ENCODE data around the gene FBXO17.

FBXO17 gene

DNA sequence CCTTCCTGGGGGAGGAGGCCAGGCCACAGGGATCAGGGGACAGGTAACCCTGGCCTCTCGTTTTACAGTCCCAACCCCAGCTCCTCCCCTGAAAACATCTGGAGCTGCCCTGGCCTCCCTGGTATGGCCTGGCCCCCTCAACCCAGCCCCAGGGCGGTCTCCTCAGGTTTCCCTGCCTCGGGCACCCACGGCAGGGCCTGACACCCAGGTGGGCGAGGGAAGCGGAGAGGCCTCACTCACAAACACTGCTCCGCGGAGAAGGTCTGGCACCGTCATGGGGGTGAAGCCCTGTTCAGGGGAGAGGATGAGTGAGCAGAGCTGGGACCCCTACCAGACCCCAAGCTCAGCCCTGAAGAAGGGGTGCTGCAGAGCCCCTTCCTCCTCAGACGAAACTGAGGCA lies 57.0 kb downstream of the FBXO17 start:
- Mint-ChIP-seq H3K4me3 (no peak overlapping the region), H3K27ac (no peak overlapping the region), H3K4me1 (no peaks in the 10 kb centered on the region), H3K27me3 (no peaks in the 10 kb centered on the region), H3K9me3 (no peaks in the 10 kb centered on the region)
- DNase-seq (no peak), ATAC-seq (no peak)

GRCh38 chr19:38917921-38918491 lies 57.5 kb downstream of the FBXO17 start:
- ATAC-seq, result no peak
- no peak overlapping the region for H3K4me3 Mint-ChIP-seq
- peaks cover 3% of the 10 kb centered on the region for H3K4me1 Mint-ChIP-seq
- H3K27ac Mint-ChIP-seq, result peak overlapping the region in 1 of 2 donors; percentile 39
- DNase-seq, result no peak
- H3K9me3 Mint-ChIP-seq, result no peaks in the 10 kb centered on the region
- H3K27me3 Mint-ChIP-seq, result no peaks in the 10 kb centered on the region

GRCh38 chr19:38917516-38917915 lies 58.0 kb downstream of the FBXO17 start:
- H3K4me1 Mint-ChIP-seq, result peaks cover 8% of the 10 kb centered on the region
- no peak overlapping the region for H3K27ac Mint-ChIP-seq
- no peaks in the 10 kb centered on the region for H3K9me3 Mint-ChIP-seq
- H3K27me3 Mint-ChIP-seq, result no peaks in the 10 kb centered on the region
- H3K4me3 Mint-ChIP-seq, result no peak overlapping the region
- no peak for ATAC-seq
- no peak for DNase-seq

- H3K27me3 Mint-ChIP-seq, result no peaks in the 10 kb centered on the region
- DNase-seq (no peak), ATAC-seq (no peak)
- peak overlapping the region in 1 of 2 donors; percentile 23 for H3K27ac Mint-ChIP-seq
- peaks cover 12% of the 10 kb centered on the region for H3K4me1 Mint-ChIP-seq
- no peak overlapping the region for H3K4me3 Mint-ChIP-seq
- no peaks in the 10 kb centered on the region for H3K9me3 Mint-ChIP-seq
These were observed 59.9 kb downstream of the FBXO17 start for GRCh38 chr19:38915329-38916321.

DNA sequence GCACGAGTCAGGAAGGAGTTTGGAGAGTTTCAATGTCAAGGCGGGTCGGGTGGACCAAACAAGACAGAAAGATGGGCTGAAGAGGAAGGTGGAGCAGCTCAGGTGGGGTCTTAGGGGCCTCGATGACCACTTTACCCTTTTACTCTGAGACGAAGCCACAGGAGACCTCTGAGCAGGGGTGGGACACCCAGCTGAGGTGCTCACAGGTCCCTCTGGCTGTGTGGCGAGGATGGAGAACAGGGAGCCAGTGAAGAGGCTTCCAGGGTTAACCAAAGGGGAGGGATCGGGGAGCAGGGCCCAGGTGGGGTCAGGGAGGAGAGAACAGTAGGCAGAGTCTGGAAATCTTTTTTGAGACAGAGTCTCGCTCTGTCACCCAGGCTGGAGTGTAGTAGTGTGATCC lies 61.6 kb downstream of the FBXO17 start:
- ATAC-seq (no peak), DNase-seq (no peak)
- no peaks in the 10 kb centered on the region for H3K9me3 Mint-ChIP-seq
- peak overlapping the region; percentile 35 to 55 for H3K27ac Mint-ChIP-seq
- no peaks in the 10 kb centered on the region for H3K27me3 Mint-ChIP-seq
- H3K4me1 Mint-ChIP-seq, result peaks cover 17% of the 10 kb centered on the region
- H3K4me3 Mint-ChIP-seq, result no peak overlapping the region

GRCh38 chr19:38912600-38913514 lies 62.7 kb downstream of the FBXO17 start:
- H3K27ac Mint-ChIP-seq, result peak overlapping the region in 1 of 2 donors; percentile 42
- H3K4me1 Mint-ChIP-seq, result peaks cover 28% of the 10 kb centered on the region
- DNase-seq (no peak), ATAC-seq (no peak)
- no peak overlapping the region for H3K4me3 Mint-ChIP-seq
- no peaks in the 10 kb centered on the region for H3K9me3 Mint-ChIP-seq
- H3K27me3 Mint-ChIP-seq, result no peaks in the 10 kb centered on the region

- Mint-ChIP-seq H3K4me3 (no peak overlapping the region), H3K27ac (no peak overlapping the region), H3K9me3 (no peaks in the 10 kb centered on the region), H3K27me3 (no peaks in the 10 kb centered on the region), H3K4me1 (peaks cover 35% of the 10 kb centered on the region)
- ATAC-seq (peak; percentile 41), DNase-seq (no peak)
These were observed 64.0 kb downstream of the FBXO17 start for GRCh38 chr19:38911388-38912001.

DNA sequence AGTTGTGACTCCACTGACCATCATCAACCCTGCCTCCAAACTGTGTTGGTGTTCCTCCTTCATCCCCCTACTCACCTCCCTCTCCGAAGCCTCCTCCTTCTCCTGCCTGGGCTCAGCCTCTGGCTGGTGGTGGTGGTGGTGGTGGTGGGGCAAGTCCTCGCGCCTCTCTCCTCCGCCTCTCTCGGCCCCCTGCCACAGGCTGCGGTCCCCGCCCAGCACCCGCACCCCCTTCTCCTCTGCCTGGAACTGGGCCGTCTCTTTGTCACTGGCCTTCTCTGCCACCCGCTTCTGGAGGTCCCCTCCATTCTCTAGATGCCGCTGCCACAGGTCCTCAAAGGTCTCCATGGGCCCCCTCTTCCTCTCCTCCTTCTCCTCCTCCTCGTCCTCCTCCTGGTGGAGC lies 65.1 kb downstream of the FBXO17 start:
- no peaks in the 10 kb centered on the region for H3K9me3 Mint-ChIP-seq
- ATAC-seq, result no peak
- no peak for DNase-seq
- H3K4me3 Mint-ChIP-seq, result no peak overlapping the region
- peaks cover 35% of the 10 kb centered on the region for H3K4me1 Mint-ChIP-seq
- H3K27ac Mint-ChIP-seq, result no peak overlapping the region
- no peaks in the 10 kb centered on the region for H3K27me3 Mint-ChIP-seq

- no peaks in the 10 kb centered on the region for H3K9me3 Mint-ChIP-seq
- H3K4me1 Mint-ChIP-seq, result peaks cover 42% of the 10 kb centered on the region
- ATAC-seq (peak; percentile 22), DNase-seq (no peak)
- no peaks in the 10 kb centered on the region for H3K27me3 Mint-ChIP-seq
- peak overlapping the region in 1 of 2 donors; percentile 10 for H3K4me3 Mint-ChIP-seq
- H3K27ac Mint-ChIP-seq, result peak overlapping the region in 1 of 2 donors; percentile 88
These were observed 66.6 kb downstream of the FBXO17 start for GRCh38 chr19:38908911-38909310.

- no peaks in the 10 kb centered on the region for H3K27me3 Mint-ChIP-seq
- H3K4me3 Mint-ChIP-seq, result no peak overlapping the region
- peaks cover 35% of the 10 kb centered on the region for H3K4me1 Mint-ChIP-seq
- H3K27ac Mint-ChIP-seq, result peak overlapping the region in 1 of 2 donors; percentile 72
- DNase-seq (no peak), ATAC-seq (no peak)
- no peaks in the 10 kb centered on the region for H3K9me3 Mint-ChIP-seq
These were observed 67.9 kb downstream of the FBXO17 start for GRCh38 chr19:38907670-38908069.

GRCh38 chr19:38907227-38907626 lies 68.3 kb downstream of the FBXO17 start:
- H3K4me1 Mint-ChIP-seq, result peaks cover 31% of the 10 kb centered on the region
- no peaks in the 10 kb centered on the region for H3K27me3 Mint-ChIP-seq
- ATAC-seq (no peak), DNase-seq (no peak)
- no peak overlapping the region for H3K4me3 Mint-ChIP-seq
- H3K27ac Mint-ChIP-seq, result no peak overlapping the region
- no peaks in the 10 kb centered on the region for H3K9me3 Mint-ChIP-seq

- Mint-ChIP-seq H3K4me3 (no peak overlapping the region), H3K9me3 (no peaks in the 10 kb centered on the region), H3K27me3 (no peaks in the 10 kb centered on the region), H3K27ac (no peak overlapping the region), H3K4me1 (peaks cover 40% of the 10 kb centered on the region)
- ATAC-seq (no peak), DNase-seq (no peak)
These were observed 69.9 kb downstream of the FBXO17 start for GRCh38 chr19:38905620-38906019.

- H3K27me3 Mint-ChIP-seq, result no peaks in the 10 kb centered on the region
- no peak overlapping the region for H3K27ac Mint-ChIP-seq
- DNase-seq, result no peak
- peaks cover 42% of the 10 kb centered on the region for H3K4me1 Mint-ChIP-seq
- H3K9me3 Mint-ChIP-seq, result no peaks in the 10 kb centered on the region
- peak; percentile 29 for ATAC-seq
- H3K4me3 Mint-ChIP-seq, result no peak overlapping the region
These were observed 70.7 kb downstream of the FBXO17 start for GRCh38 chr19:38904581-38905539.

DNA sequence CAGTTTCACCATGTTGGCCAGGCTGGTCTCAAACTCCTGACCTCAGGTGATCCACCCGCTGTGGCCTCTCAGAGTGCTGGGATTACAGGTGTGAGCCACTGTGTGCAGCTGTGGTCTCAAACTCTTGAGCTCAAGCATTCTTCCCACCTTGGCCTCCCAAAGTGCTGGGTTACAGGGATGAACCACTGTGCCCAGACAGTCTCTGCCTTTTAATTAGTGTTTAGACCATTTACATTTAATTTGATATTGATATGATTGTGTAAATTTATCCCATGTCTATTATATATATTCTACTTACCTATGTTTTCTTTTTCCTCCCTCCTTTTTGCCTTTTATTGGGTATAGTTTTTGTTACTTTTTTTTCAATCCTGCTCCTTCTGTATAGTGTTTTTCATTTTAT lies 73.9 kb downstream of the FBXO17 start:
- H3K27me3 Mint-ChIP-seq, result no peaks in the 10 kb centered on the region
- ATAC-seq (no peak), DNase-seq (no peak)
- peak overlapping the region; percentile 55 to 92 for H3K4me3 Mint-ChIP-seq
- H3K27ac Mint-ChIP-seq, result no peak overlapping the region
- H3K4me1 Mint-ChIP-seq, result peaks cover 37% of the 10 kb centered on the region
- H3K9me3 Mint-ChIP-seq, result no peaks in the 10 kb centered on the region

All from stimulated activated naive CD8-positive, alpha-beta T cell treated with anti-CD3 and anti-CD28 coated beads, Interleukin-15, amount 100 ng/mL, for 72 hours (primary cell).